DOHH2 (cell line): Measurements from ENCODE around the gene DRD1.

ENCODE experiments used
- H3F3A ChIP-seq: fragments of 200-600 bp; sonication (generic), shearing (Covaris generic); 2 replicates; pipeline ENCODE4 v1.6.0; 2016; ENCODE audit warnings: antibody characterized with exemption, mild to moderate bottlenecking; ENCODE audit not compliant: control insufficient read depth, insufficient read depth
- H3K27ac ChIP-seq: fragments of 200-600 bp; sonication (generic); 2 replicates; pipeline ENCODE4 v1.5.1; 2014; ENCODE audit warnings: low read depth, mild to moderate bottlenecking, low read length, moderate library complexity
- H3K27me3 ChIP-seq: fragments of 200-600 bp; sonication (generic); 2 replicates; pipeline ENCODE4 v1.6.1; 2014; ENCODE audit warnings: mild to moderate bottlenecking, low read length, mixed read lengths; ENCODE audit not compliant: control insufficient read depth
- H3K36me3 ChIP-seq: fragments of 200-600 bp; sonication (generic); 2 replicates; pipeline ENCODE4 v1.6.1; 2014; ENCODE audit warnings: mild to moderate bottlenecking, low read length, moderate library complexity, mixed read lengths; ENCODE audit not compliant: control insufficient read depth
- H3K4me1 ChIP-seq: fragments of 200-600 bp; sonication (generic); 2 replicates; pipeline ENCODE4 v1.6.1; 2014; ENCODE audit warnings: mild to moderate bottlenecking, low read length, mixed read lengths; ENCODE audit not compliant: control insufficient read depth
- H3K4me2 ChIP-seq: fragments of 200-600 bp; sonication (generic); 2 replicates; pipeline ENCODE4 v1.6.0; 2014; ENCODE audit warnings: mild to moderate bottlenecking, low read length, moderate library complexity
- H3K4me3 ChIP-seq: fragments of 200-600 bp; sonication (generic); 2 replicates; pipeline ENCODE4 v1.5.1; 2014; ENCODE audit warnings: mild to moderate bottlenecking, low read length, mixed read lengths
- H3K79me2 ChIP-seq: fragments of 200-600 bp; sonication (generic); 2 replicates; pipeline ENCODE4 v1.6.1; 2014; ENCODE audit warnings: mild to moderate bottlenecking, low read length, mixed read lengths; ENCODE audit not compliant: control insufficient read depth
- H3K9me2 ChIP-seq: fragments of 200-600 bp; sonication (generic); replicated peaks from 2 replicates; pipeline ENCODE4 v1.6.1; 2014; ENCODE audit warnings: mild to moderate bottlenecking, low read length, mixed read lengths; ENCODE audit not compliant: control insufficient read depth
- H3K9me3 ChIP-seq: fragments of 200-600 bp; sonication (generic); 2 replicates; pipeline ENCODE4 v1.6.1; 2014; ENCODE audit warnings: antibody characterized with exemption, low read length, mixed read lengths; ENCODE audit not compliant: control insufficient read depth, insufficient read depth
- H4K20me1 ChIP-seq: fragments of 200-600 bp; sonication (generic); 2 replicates; pipeline ENCODE4 v1.6.0; 2014; ENCODE audit warnings: low read depth, mild to moderate bottlenecking, antibody characterized with exemption, low read length, moderate library complexity; ENCODE audit not compliant: control insufficient read depth, insufficient read depth
- CTCF ChIP-seq: fragments of 200-600 bp; sonication (generic); IDR thresholded peaks from one replicate; pipeline ENCODE4 v1.5.1; 2014; ENCODE audit warnings: antibody characterized with exemption, mild to moderate bottlenecking, low read depth, low read length; ENCODE audit not compliant: poor library complexity, severe bottlenecking
- EZH2phosphoT487 ChIP-seq: fragments of 200-600 bp; sonication (generic); IDR thresholded peaks from 2 replicates; pipeline ENCODE4 v1.6.1; 2017; ENCODE audit warnings: borderline replicate concordance, mild to moderate bottlenecking, antibody characterized with exemption, low read length, moderate library complexity, mixed read lengths

DRD1 gene

GRCh38 chr5:175465282-175465681 lies 21.3 kb upstream of the DRD1 start:
- H3K9me2 ChIP-seq, result no peaks in the 10 kb centered on the region
- H3K4me3 ChIP-seq, result no peak overlapping the region
- no peaks in the 10 kb centered on the region for H3K36me3 ChIP-seq
- H3K79me2 ChIP-seq, result no peaks in the 10 kb centered on the region
- no peak overlapping the region for H3K4me2 ChIP-seq
- no peak overlapping the region for H3K27ac ChIP-seq
- H4K20me1 ChIP-seq, result no peaks in the 10 kb centered on the region
- no peaks in the 10 kb centered on the region for H3K9me3 ChIP-seq
- TF ChIP-seq EZH2phosphoT487 (no peak), CTCF (no peak)
- H3F3A ChIP-seq, result no peaks in the 10 kb centered on the region
- peaks cover 3% of the 10 kb centered on the region; the same call in 1 of the 2 replicates for H3K4me1 ChIP-seq
- peaks cover 8% of the 10 kb centered on the region for H3K27me3 ChIP-seq

- H4K20me1 ChIP-seq, result no peaks in the 10 kb centered on the region
- H3K9me2 ChIP-seq, result no peaks in the 10 kb centered on the region
- peaks cover 3% of the 10 kb centered on the region; the same call in 1 of the 2 replicates for H3K4me1 ChIP-seq
- H3K9me3 ChIP-seq, result no peaks in the 10 kb centered on the region
- TF ChIP-seq CTCF (no peak), EZH2phosphoT487 (no peak)
- H3K36me3 ChIP-seq, result no peaks in the 10 kb centered on the region
- no peaks in the 10 kb centered on the region for H3K79me2 ChIP-seq
- no peak overlapping the region for H3K4me3 ChIP-seq
- no peak overlapping the region for H3K4me2 ChIP-seq
- no peaks in the 10 kb centered on the region for H3F3A ChIP-seq
- peaks cover 8% of the 10 kb centered on the region for H3K27me3 ChIP-seq
- no peak overlapping the region for H3K27ac ChIP-seq
These were observed 20.9 kb upstream of the DRD1 start for GRCh38 chr5:175464942-175465233.

GRCh38 chr5:175464074-175464941 lies 20.3 kb upstream of the DRD1 start:
- Histone ChIP-seq H4K20me1 (no peaks in the 10 kb centered on the region), H3K9me2 (no peaks in the 10 kb centered on the region), H3K4me1 (peaks cover 3% of the 10 kb centered on the region; the same call in 1 of the 2 replicates), H3K36me3 (no peaks in the 10 kb centered on the region), H3K27ac (no peak overlapping the region), H3K4me2 (no peak overlapping the region), H3K9me3 (no peaks in the 10 kb centered on the region), H3F3A (no peaks in the 10 kb centered on the region), H3K79me2 (no peaks in the 10 kb centered on the region), H3K27me3 (peaks cover 8% of the 10 kb centered on the region), H3K4me3 (no peak overlapping the region)
- TF ChIP-seq EZH2phosphoT487 (no peak), CTCF (peak; percentile 73)
